Loucy (cell line): ENCODE data around the gene APPL2.

ENCODE experiments used
- EZH2phosphoT487 ChIP-seq: fragments of 200-600 bp; IDR thresholded peaks from 2 replicates; pipeline ENCODE4 v1.6.1; 2018; ENCODE audit warnings: antibody characterized with exemption, mild to moderate bottlenecking, moderate library complexity, borderline replicate concordance
- TF ChIP-seq, protein P1 (sequence below): fragments of 200-600 bp; sonication (generic); conservative IDR thresholded peaks from 2 replicates; pipeline ENCODE4 v1.5.1; 2014; ENCODE audit warnings: mild to moderate bottlenecking, antibody characterized with exemption, low read length

DNA sequence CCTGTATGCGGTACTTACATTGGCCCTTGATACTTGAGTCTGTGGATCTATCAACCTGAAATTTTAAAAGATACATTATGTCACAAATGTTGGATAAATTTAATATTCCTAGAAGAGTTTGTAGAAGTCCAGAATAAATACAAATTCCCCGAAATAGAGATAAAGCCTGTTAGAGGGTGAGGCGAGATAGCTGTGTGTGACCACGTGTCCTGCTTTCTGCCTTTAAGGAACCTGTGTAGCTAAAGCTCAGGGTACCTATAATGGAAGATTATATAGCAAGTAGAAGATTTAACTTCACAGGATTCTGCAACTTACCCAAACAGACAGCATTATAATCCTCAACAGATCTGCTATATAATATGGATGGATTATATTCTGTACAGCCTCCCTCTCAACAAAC is 58.8 kb downstream of the APPL2 start:
- TF ChIP-seq, protein P1, sequence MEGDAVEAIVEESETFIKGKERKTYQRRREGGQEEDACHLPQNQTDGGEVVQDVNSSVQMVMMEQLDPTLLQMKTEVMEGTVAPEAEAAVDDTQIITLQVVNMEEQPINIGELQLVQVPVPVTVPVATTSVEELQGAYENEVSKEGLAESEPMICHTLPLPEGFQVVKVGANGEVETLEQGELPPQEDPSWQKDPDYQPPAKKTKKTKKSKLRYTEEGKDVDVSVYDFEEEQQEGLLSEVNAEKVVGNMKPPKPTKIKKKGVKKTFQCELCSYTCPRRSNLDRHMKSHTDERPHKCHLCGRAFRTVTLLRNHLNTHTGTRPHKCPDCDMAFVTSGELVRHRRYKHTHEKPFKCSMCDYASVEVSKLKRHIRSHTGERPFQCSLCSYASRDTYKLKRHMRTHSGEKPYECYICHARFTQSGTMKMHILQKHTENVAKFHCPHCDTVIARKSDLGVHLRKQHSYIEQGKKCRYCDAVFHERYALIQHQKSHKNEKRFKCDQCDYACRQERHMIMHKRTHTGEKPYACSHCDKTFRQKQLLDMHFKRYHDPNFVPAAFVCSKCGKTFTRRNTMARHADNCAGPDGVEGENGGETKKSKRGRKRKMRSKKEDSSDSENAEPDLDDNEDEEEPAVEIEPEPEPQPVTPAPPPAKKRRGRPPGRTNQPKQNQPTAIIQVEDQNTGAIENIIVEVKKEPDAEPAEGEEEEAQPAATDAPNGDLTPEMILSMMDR = no peak
- TF ChIP-seq EZH2phosphoT487 = no peak
